Glutamatergic neuron (in vitro differentiated cells): ENCODE measurements around the gene TBC1D17. TPM values are rescaled to one million over a fixed set of nuclear protein-coding genes. Genes with fewer than 3 reads are reported as not detected.
A peak's percentile ranks its signal among the peaks of the same experiment; 100 is the strongest.

Source experiments
- DNase-seq: peaks from one replicate; pipeline ENCODE4 v3.0.0; 2022
- H3K27ac Mint-ChIP-seq: one replicate; pipeline ENCODE4 v1.8.0; 2020; ENCODE audit warnings: mild to moderate bottlenecking, mixed read lengths, inconsistent platforms; ENCODE audit not compliant: unreplicated experiment
- H3K27me3 Mint-ChIP-seq: one replicate; pipeline ENCODE4 v1.8.0; 2020; ENCODE audit warnings: mild to moderate bottlenecking, moderate library complexity, mixed read lengths, inconsistent platforms; ENCODE audit not compliant: unreplicated experiment
- H3K36me3 Mint-ChIP-seq: one replicate; pipeline ENCODE4 v1.8.0; 2020; ENCODE audit warnings: mild to moderate bottlenecking, mixed read lengths, inconsistent platforms; ENCODE audit not compliant: unreplicated experiment
- H3K4me1 Mint-ChIP-seq: one replicate; pipeline ENCODE4 v1.8.0; 2020; ENCODE audit warnings: mild to moderate bottlenecking, low read depth, mixed read lengths, inconsistent platforms; ENCODE audit not compliant: unreplicated experiment
- H3K4me3 Mint-ChIP-seq: one replicate; pipeline ENCODE4 v1.8.0; 2020; ENCODE audit warnings: mild to moderate bottlenecking, mixed read lengths, inconsistent platforms; ENCODE audit not compliant: unreplicated experiment
- H3K9me3 Mint-ChIP-seq: one replicate; pipeline ENCODE4 v1.8.0; 2020; ENCODE audit warnings: mild to moderate bottlenecking, moderate library complexity, mixed read lengths, inconsistent platforms; ENCODE audit not compliant: unreplicated experiment
- total RNA-seq: library from RNA; stranded (reverse); fragmentation: NEBNext Ultra II Directional; extraction: Animal tissue kit (Norgen Biotek cat#: 25700); gene quantifications from one replicate; pipeline ENCODE4 v1.2.1, GENCODE V29; 2021; ENCODE audit not compliant: unreplicated experiment
- TF ChIP-seq, protein P1 (sequence below): fragments of 200-600 bp; sonication (generic); IDR thresholded peaks from one replicate; pipeline ENCODE4 v1.5.0; 2021; ENCODE audit not compliant: partially characterized antibody, unreplicated experiment

Gene TBC1D17
- total RNA-seq, 1 donor from 2014 or later: 56.8 TPM

- Mint-ChIP-seq H3K36me3 (peaks cover 6% of the 10 kb centered on the region), H3K9me3 (peaks cover 10% of the 10 kb centered on the region), H3K27ac (no peak overlapping the region), H3K4me1 (peaks cover 9% of the 10 kb centered on the region), H3K27me3 (peaks cover 12% of the 10 kb centered on the region), H3K4me3 (no peak overlapping the region)
- TF ChIP-seq, protein P1, sequence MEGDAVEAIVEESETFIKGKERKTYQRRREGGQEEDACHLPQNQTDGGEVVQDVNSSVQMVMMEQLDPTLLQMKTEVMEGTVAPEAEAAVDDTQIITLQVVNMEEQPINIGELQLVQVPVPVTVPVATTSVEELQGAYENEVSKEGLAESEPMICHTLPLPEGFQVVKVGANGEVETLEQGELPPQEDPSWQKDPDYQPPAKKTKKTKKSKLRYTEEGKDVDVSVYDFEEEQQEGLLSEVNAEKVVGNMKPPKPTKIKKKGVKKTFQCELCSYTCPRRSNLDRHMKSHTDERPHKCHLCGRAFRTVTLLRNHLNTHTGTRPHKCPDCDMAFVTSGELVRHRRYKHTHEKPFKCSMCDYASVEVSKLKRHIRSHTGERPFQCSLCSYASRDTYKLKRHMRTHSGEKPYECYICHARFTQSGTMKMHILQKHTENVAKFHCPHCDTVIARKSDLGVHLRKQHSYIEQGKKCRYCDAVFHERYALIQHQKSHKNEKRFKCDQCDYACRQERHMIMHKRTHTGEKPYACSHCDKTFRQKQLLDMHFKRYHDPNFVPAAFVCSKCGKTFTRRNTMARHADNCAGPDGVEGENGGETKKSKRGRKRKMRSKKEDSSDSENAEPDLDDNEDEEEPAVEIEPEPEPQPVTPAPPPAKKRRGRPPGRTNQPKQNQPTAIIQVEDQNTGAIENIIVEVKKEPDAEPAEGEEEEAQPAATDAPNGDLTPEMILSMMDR: no peak
- DNase-seq: no peak
Measured at GRCh38 chr19:49880162-49880869, 2.8 kb downstream of the TBC1D17 start.

GRCh38 chr19:49881186-49881585, 3.7 kb downstream of the TBC1D17 start:
- TF ChIP-seq, protein P1: no peak
- Mint-ChIP-seq H3K4me1 (peaks cover 4% of the 10 kb centered on the region), H3K36me3 (peaks cover 6% of the 10 kb centered on the region), H3K9me3 (peaks cover 6% of the 10 kb centered on the region), H3K4me3 (no peak overlapping the region), H3K27ac (no peak overlapping the region), H3K27me3 (peaks cover 9% of the 10 kb centered on the region)
- DNase-seq: no peak

- peak; percentile 29 for DNase-seq
- TF ChIP-seq, protein P1: no peak
- Mint-ChIP-seq H3K4me3 (no peak overlapping the region), H3K27me3 (peaks cover 9% of the 10 kb centered on the region), H3K27ac (no peak overlapping the region), H3K36me3 (peaks cover 6% of the 10 kb centered on the region), H3K9me3 (peaks cover 6% of the 10 kb centered on the region), H3K4me1 (peaks cover 4% of the 10 kb centered on the region)
Measured at GRCh38 chr19:49881672-49882394, 4.3 kb downstream of the TBC1D17 start.

DNA sequence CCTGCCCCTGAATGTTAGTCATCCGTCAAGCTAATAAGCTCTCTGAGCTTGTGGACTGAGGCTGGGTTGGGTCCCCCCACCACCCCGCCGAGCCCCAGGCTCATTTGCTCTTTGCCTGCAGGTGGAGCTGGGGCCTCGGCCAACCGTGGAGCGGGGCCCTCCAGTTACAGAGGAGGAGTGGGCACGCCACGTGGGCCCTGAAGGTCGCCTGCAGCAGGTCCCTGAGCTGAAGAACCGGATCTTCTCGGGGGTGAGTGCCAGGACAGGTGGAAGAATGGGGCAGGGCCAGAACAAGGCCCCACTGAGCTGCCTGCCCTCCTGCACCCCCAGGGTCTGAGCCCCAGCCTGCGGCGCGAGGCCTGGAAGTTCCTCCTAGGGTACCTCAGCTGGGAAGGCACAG, 5.1 kb downstream of the TBC1D17 start:
- DNase-seq: no peak
- no peak overlapping the region for H3K27ac Mint-ChIP-seq
- peaks cover 4% of the 10 kb centered on the region for H3K4me1 Mint-ChIP-seq
- H3K4me3 Mint-ChIP-seq: no peak overlapping the region
- H3K36me3 Mint-ChIP-seq: peaks cover 6% of the 10 kb centered on the region
- H3K27me3 Mint-ChIP-seq: peaks cover 9% of the 10 kb centered on the region
- peaks cover 6% of the 10 kb centered on the region for H3K9me3 Mint-ChIP-seq
- TF ChIP-seq, protein P1: no peak

GRCh38 chr19:49883094-49883493, 5.6 kb downstream of the TBC1D17 start:
- no peak for DNase-seq
- Mint-ChIP-seq H3K4me1 (peaks cover 4% of the 10 kb centered on the region), H3K9me3 (peaks cover 6% of the 10 kb centered on the region), H3K36me3 (peaks cover 6% of the 10 kb centered on the region), H3K27ac (no peak overlapping the region), H3K4me3 (no peak overlapping the region), H3K27me3 (peaks cover 8% of the 10 kb centered on the region)
- TF ChIP-seq, protein P1: no peak
